ENCODE measurements around the gene BFSP1.
A peak's percentile ranks its signal among the peaks of the same experiment; 100 is the strongest.

The BFSP1 gene

DNA sequence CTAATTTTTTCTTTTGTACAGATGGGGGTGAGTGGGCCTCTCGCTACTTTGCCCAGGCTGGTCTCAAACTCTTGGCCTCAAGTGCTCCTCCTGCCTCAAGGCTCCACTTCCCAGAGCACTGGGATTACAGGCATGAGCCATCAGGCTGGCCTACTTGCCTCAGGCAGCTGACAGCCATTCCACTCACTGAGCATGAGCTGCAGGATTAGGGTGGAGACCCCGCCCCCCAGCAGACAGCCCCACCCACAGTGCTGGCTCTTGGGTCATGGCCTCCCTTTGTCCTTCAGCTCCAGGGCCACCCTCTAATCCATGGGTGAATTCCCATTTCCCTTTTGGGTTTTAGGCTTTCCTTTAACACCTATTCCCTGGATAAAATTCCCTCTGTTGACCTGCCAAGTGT lies 82.1 kb downstream of the BFSP1 start:
- Histone ChIP-seq H3K4me3 (ENCODE audit: insufficient read depth in 1 of 2, low read depth in 1 of 2, low read length in 2 of 2) (no peak overlapping the region), H3K4ac (ENCODE audit: low read depth in 1 of 2, low read length in 2 of 2) (no peak overlapping the region), H2AK5ac (ENCODE audit: low read length, severe bottlenecking) (no peak overlapping the region), H3K23ac (ENCODE audit: low read length in 2 of 2) (no peak overlapping the region), H3K79me1 (replicated peaks; ENCODE audit: low read length, poor library complexity, severe bottlenecking) (no peaks in the 10 kb centered on the region), H2BK120ac (ENCODE audit: low read depth, low read length) (no peak overlapping the region), H2BK12ac (ENCODE audit: low read length in 2 of 2) (no peak overlapping the region), H3K4me2 (ENCODE audit: low read length, poor library complexity, severe bottlenecking) (no peak overlapping the region), H2BK5ac (ENCODE audit: low read depth, low read length, poor library complexity, severe bottlenecking) (no peak overlapping the region), H4K91ac (ENCODE audit: low read length) (no peak overlapping the region), H3K9ac (ENCODE audit: low read length) (no peak overlapping the region), H3K27ac (ENCODE audit: low read length, poor library complexity, severe bottlenecking) (no peak overlapping the region), H3K27me3 (ENCODE audit: control insufficient read depth in 1 of 2, insufficient read depth in 1 of 2, low read length in 2 of 2) (peaks cover 18 to 47% of the 10 kb centered on the region in 2 experiments), H2AFZ (ENCODE audit: low read depth, low read length) (no peak overlapping the region), H4K8ac (ENCODE audit: low read length) (no peak overlapping the region), H2BK15ac (ENCODE audit: low read depth, poor library complexity, severe bottlenecking) (no peak overlapping the region), H3K14ac (ENCODE audit: low read length in 2 of 2) (peak overlapping the region in 1 of 2 experiments; percentile 79), H3K18ac (ENCODE audit: low read depth in 1 of 2, low read length in 2 of 2) (no peak overlapping the region), H3K36me3 (ENCODE audit: control insufficient read depth in 1 of 2, insufficient read depth in 2 of 2, low read depth in 1 of 2, low read length in 2 of 2) (no peaks in the 10 kb centered on the region), H3K4me1 (ENCODE audit: control insufficient read depth, insufficient read depth, low read depth, low read length) (no peaks in the 10 kb centered on the region), H3K9me3 (ENCODE audit: control insufficient read depth, low read length) (no peaks in the 10 kb centered on the region)
- WGBS: 75% methylated on average over 2 of the region's 2 CpGs
- no peak for DNase-seq

DNA sequence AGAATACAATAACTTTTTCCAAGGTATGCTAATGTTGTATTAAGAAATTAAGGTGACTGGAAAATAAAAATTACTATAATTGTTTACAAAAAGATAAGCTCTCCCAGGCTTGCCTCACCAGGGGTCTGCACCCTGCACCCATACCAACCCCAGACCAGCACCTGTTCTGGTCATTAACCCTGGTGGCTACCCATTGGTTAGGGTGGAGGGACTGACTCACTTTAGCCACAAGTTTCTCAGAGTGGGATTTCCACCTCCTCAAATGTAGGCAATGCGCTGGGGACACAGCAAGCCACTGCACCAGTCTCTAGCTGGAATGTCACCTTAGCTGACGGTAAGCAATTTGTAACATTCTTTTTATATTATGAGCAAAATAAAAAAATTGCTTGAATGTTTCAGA lies 83.1 kb downstream of the BFSP1 start:
- no peak overlapping the region for H4K91ac ChIP-seq (ENCODE audit: low read length)
- no peak overlapping the region for H2AK5ac ChIP-seq (ENCODE audit: low read length, severe bottlenecking)
- H2AFZ ChIP-seq (ENCODE audit: low read depth, low read length): no peak overlapping the region
- H3K14ac ChIP-seq (ENCODE audit: low read length in 2 of 2): no peak overlapping the region
- no peak overlapping the region for H3K18ac ChIP-seq (ENCODE audit: low read depth in 1 of 2, low read length in 2 of 2)
- no peaks in the 10 kb centered on the region for H3K9me3 ChIP-seq (ENCODE audit: control insufficient read depth, low read length)
- H3K4me1 ChIP-seq (ENCODE audit: control insufficient read depth, insufficient read depth, low read depth, low read length): no peaks in the 10 kb centered on the region
- H3K36me3 ChIP-seq (ENCODE audit: control insufficient read depth in 1 of 2, insufficient read depth in 2 of 2, low read depth in 1 of 2, low read length in 2 of 2): no peaks in the 10 kb centered on the region
- no CpG with 5 or more reads among the region's 2 CpGs for WGBS
- H3K9ac ChIP-seq (ENCODE audit: low read length): no peak overlapping the region
- H3K4me2 ChIP-seq (ENCODE audit: low read length, poor library complexity, severe bottlenecking): no peak overlapping the region
- DNase-seq: no peak
- no peak overlapping the region for H3K4me3 ChIP-seq (ENCODE audit: insufficient read depth in 1 of 2, low read depth in 1 of 2, low read length in 2 of 2)
- no peak overlapping the region for H2BK120ac ChIP-seq (ENCODE audit: low read depth, low read length)
- no peak overlapping the region for H2BK15ac ChIP-seq (ENCODE audit: low read depth, poor library complexity, severe bottlenecking)
- peaks cover 26 to 50% of the 10 kb centered on the region in 2 experiments for H3K27me3 ChIP-seq (ENCODE audit: control insufficient read depth in 1 of 2, insufficient read depth in 1 of 2, low read length in 2 of 2)
- H2BK5ac ChIP-seq (ENCODE audit: low read depth, low read length, poor library complexity, severe bottlenecking): no peak overlapping the region
- H3K27ac ChIP-seq (ENCODE audit: low read length, poor library complexity, severe bottlenecking): no peak overlapping the region
- H3K79me1 ChIP-seq (replicated peaks; ENCODE audit: low read length, poor library complexity, severe bottlenecking): no peaks in the 10 kb centered on the region
- H4K8ac ChIP-seq (ENCODE audit: low read length): no peak overlapping the region
- no peak overlapping the region for H3K4ac ChIP-seq (ENCODE audit: low read depth in 1 of 2, low read length in 2 of 2)
- H2BK12ac ChIP-seq (ENCODE audit: low read length in 2 of 2): no peak overlapping the region
- H3K23ac ChIP-seq (ENCODE audit: low read length in 2 of 2): no peak overlapping the region

DNA sequence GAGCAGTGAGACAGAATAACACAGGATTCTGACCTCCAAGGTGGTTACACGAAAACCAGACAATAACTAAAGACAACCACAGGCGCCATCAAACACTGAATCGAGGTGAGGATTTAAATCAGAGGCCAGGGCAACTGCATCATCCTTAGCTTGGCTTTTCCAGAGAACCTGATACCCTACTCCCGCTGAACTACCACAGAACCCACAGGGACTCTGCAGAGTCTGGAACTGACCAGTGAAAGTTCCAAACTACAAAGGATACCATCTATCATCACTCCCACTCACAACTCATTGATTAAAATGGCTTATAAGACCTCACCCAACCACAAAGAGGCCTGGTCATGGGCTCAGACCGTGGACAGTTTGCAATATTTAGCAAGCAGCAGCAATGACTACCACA lies 85.0 kb downstream of the BFSP1 start:
- H2BK15ac ChIP-seq (ENCODE audit: low read depth, poor library complexity, severe bottlenecking): no peak overlapping the region
- H2BK5ac ChIP-seq (ENCODE audit: low read depth, low read length, poor library complexity, severe bottlenecking): no peak overlapping the region
- WGBS: 65% methylated on average over 5 of the region's 5 CpGs

DNA sequence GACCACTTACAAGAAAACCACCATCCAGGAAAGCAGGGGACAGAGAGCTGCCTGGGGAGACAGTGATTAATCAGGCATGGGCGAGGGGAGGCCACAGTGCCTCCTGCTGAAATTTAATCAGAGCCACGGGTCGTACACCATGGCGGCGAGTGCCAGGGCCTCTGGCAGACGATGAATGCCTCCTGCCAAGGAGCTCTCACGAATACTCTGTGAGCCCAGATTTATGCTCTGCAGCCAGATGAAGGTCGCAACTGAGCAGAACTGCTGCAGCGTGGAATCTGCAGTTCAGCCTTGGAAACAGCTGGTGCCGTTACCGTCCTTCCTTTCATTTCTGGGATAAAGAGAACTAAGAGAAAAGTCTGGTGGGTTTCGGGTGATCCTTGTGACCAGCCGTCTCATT lies 85.6 kb downstream of the BFSP1 start:
- Histone ChIP-seq H3K14ac (ENCODE audit: low read length in 2 of 2) (no peak overlapping the region), H3K18ac (ENCODE audit: low read depth in 1 of 2, low read length in 2 of 2) (no peak overlapping the region), H3K79me1 (replicated peaks; ENCODE audit: low read length, poor library complexity, severe bottlenecking) (no peaks in the 10 kb centered on the region), H3K4me2 (ENCODE audit: low read length, poor library complexity, severe bottlenecking) (no peak overlapping the region), H3K36me3 (ENCODE audit: control insufficient read depth in 1 of 2, insufficient read depth in 2 of 2, low read depth in 1 of 2, low read length in 2 of 2) (no peaks in the 10 kb centered on the region), H4K8ac (ENCODE audit: low read length) (no peak overlapping the region), H3K27me3 (ENCODE audit: control insufficient read depth in 1 of 2, insufficient read depth in 1 of 2, low read length in 2 of 2) (peaks cover 30 to 52% of the 10 kb centered on the region in 2 experiments), H2AFZ (ENCODE audit: low read depth, low read length) (no peak overlapping the region), H2BK15ac (ENCODE audit: low read depth, poor library complexity, severe bottlenecking) (no peak overlapping the region), H4K91ac (ENCODE audit: low read length) (no peak overlapping the region), H3K9ac (ENCODE audit: low read length) (no peak overlapping the region), H2AK5ac (ENCODE audit: low read length, severe bottlenecking) (no peak overlapping the region), H3K4ac (ENCODE audit: low read depth in 1 of 2, low read length in 2 of 2) (no peak overlapping the region), H3K4me1 (ENCODE audit: control insufficient read depth, insufficient read depth, low read depth, low read length) (no peaks in the 10 kb centered on the region), H3K9me3 (ENCODE audit: control insufficient read depth, low read length) (peaks cover 4% of the 10 kb centered on the region), H3K4me3 (ENCODE audit: insufficient read depth in 1 of 2, low read depth in 1 of 2, low read length in 2 of 2) (no peak overlapping the region), H2BK12ac (ENCODE audit: low read length in 2 of 2) (no peak overlapping the region), H2BK5ac (ENCODE audit: low read depth, low read length, poor library complexity, severe bottlenecking) (no peak overlapping the region), H2BK120ac (ENCODE audit: low read depth, low read length) (no peak overlapping the region), H3K27ac (ENCODE audit: low read length, poor library complexity, severe bottlenecking) (no peak overlapping the region), H3K23ac (ENCODE audit: low read length in 2 of 2) (peak overlapping the region in 1 of 2 experiments; percentile 61)
- 79% methylated on average over 13 of the region's 13 CpGs for WGBS
- no peak for DNase-seq

More for the DNA sequence above, 85.0 kb downstream of the BFSP1 start:
- Histone ChIP-seq H2AK5ac (ENCODE audit: low read length, severe bottlenecking) (no peak overlapping the region), H4K91ac (ENCODE audit: low read length) (no peak overlapping the region), H3K14ac (ENCODE audit: low read length in 2 of 2) (no peak overlapping the region), H2AFZ (ENCODE audit: low read depth, low read length) (no peak overlapping the region), H3K4ac (ENCODE audit: low read depth in 1 of 2, low read length in 2 of 2) (no peak overlapping the region), H3K4me2 (ENCODE audit: low read length, poor library complexity, severe bottlenecking) (no peak overlapping the region), H3K27ac (ENCODE audit: low read length, poor library complexity, severe bottlenecking) (no peak overlapping the region), H4K8ac (ENCODE audit: low read length) (no peak overlapping the region), H2BK120ac (ENCODE audit: low read depth, low read length) (no peak overlapping the region), H3K36me3 (ENCODE audit: control insufficient read depth in 1 of 2, insufficient read depth in 2 of 2, low read depth in 1 of 2, low read length in 2 of 2) (no peaks in the 10 kb centered on the region), H3K4me3 (ENCODE audit: insufficient read depth in 1 of 2, low read depth in 1 of 2, low read length in 2 of 2) (no peak overlapping the region), H3K4me1 (ENCODE audit: control insufficient read depth, insufficient read depth, low read depth, low read length) (no peaks in the 10 kb centered on the region), H3K9me3 (ENCODE audit: control insufficient read depth, low read length) (peaks cover 4% of the 10 kb centered on the region), H2BK12ac (ENCODE audit: low read length in 2 of 2) (no peak overlapping the region), H3K9ac (ENCODE audit: low read length) (no peak overlapping the region), H3K27me3 (ENCODE audit: control insufficient read depth in 1 of 2, insufficient read depth in 1 of 2, low read length in 2 of 2) (peaks cover 30 to 50% of the 10 kb centered on the region in 2 experiments), H3K18ac (ENCODE audit: low read depth in 1 of 2, low read length in 2 of 2) (no peak overlapping the region), H3K79me1 (replicated peaks; ENCODE audit: low read length, poor library complexity, severe bottlenecking) (no peaks in the 10 kb centered on the region), H3K23ac (ENCODE audit: low read length in 2 of 2) (no peak overlapping the region)
- DNase-seq: no peak
